Ovary (tissue), 9 donors: ENCODE measurements around the gene RTTN. TPM values are rescaled to one million over a fixed set of nuclear protein-coding genes. Genes with fewer than 3 reads are reported as not detected.

Experiments used
- DNase-seq, 5 donors: peaks; one replicate each; pipeline ENCODE4 v3.0.0-alpha.2; 2019 to 2020
- H3K27ac ChIP-seq, 2 donors: fragments of 200-600 bp; one replicate each; pipeline versions ENCODE4 v1.5.1 to v1.8.0; 2019 to 2022
- H3K27me3 ChIP-seq: fragments of 200-600 bp; one replicate; pipeline ENCODE4 v1.8.0; 2022
- H3K36me3 ChIP-seq: fragments of 200-600 bp; sonication (generic); one replicate; pipeline ENCODE4 v1.5.1; 2019
- H3K4me1 ChIP-seq: one replicate; pipeline ENCODE4 v1.8.1; 2013; ENCODE audit warnings: mild to moderate bottlenecking, moderate library complexity; ENCODE audit not compliant: insufficient read depth
- H3K4me3 ChIP-seq: fragments of 200-600 bp; sonication (generic); one replicate; pipeline ENCODE4 v1.5.1; 2017
- H3K9me3 ChIP-seq, 2 donors: fragments of 200-600 bp in 1 of 2; sonication (generic) in 1 of 2; one replicate each; pipeline versions ENCODE4 v1.5.1 to v1.8.1; 2013 to 2019; ENCODE audit warnings: mild to moderate bottlenecking in 1 of 2, moderate library complexity in 1 of 2
- CTCF ChIP-seq, 3 donors: fragments of 450-650 bp in 2 of 3; fragments of 200-600 bp in 1 of 3; IDR thresholded peaks; one replicate each; pipeline versions ENCODE4 v1.5.1 to v1.8.0; 2016 to 2022; ENCODE audit warnings: antibody characterized with exemption in 3 of 3, mild to moderate bottlenecking in 1 of 3
- EP300 ChIP-seq: sonication (generic); formaldehyde crosslinking; IDR thresholded peaks from one replicate; pipeline ENCODE4 v1.6.1; 2017; ENCODE audit warnings: antibody characterized with exemption
- POLR2A ChIP-seq: fragments of 450-650 bp; IDR thresholded peaks from one replicate; pipeline ENCODE4 v1.6.1; 2017; ENCODE audit warnings: antibody characterized with exemption, mild to moderate bottlenecking, moderate library complexity
- WGBS, 3 donors: extraction: QIAGEN DNeasy Blood & Tissue Kit in 1 of 3; methylation state at CpG; one replicate each; pipeline versions ENCODE4 v1.1.5 to v1.1.7; 2013 to 2017; 5-methylcytosine and 5-hydroxymethylcytosine counted together
- intact Hi-C, 4 donors: fragments of 100-400 bp; cut with DNase I; formaldehyde crosslinking; loops; one replicate each; pipeline versions ENCODE4 v1.11.0 to v1.15.1; 2022 to 2023
- polyA plus RNA-seq, 2 donors: library from polyadenylated mRNA; stranded (reverse); fragments of 200-250 nt in 1 of 2; fragments of 350-450 nt in 1 of 2; fragmentation: Illumina TruSeq in 1 of 2; extraction: RNeasy Lipid Tissue Mini Kit (QIAGEN cat#74804) in 1 of 2; gene quantifications; one replicate each; pipeline ENCODE4 v1.2.3, GENCODE V29; 2013 to 2014
- total RNA-seq, 7 donors: library from RNA; depleted of rRNA in 2 of 7; stranded (reverse); fragments of >200 nt in 2 of 7; fragmentation: NEBNext Ultra II Directional in 3 of 7; extraction: Animal tissue kit (Norgen Biotek cat#: 25700) in 3 of 7; gene quantifications; one replicate each; pipeline versions ENCODE4 v1.1.0 to v1.2.4, GENCODE V29; 2016 to 2023
- donor health status: DM: no; HTN: no; CAD: no; lungs with moderate emphysema.
- donor health status: DM: no; HTN: no; CAD: no.
- donor health status: Bipolar disorder and iron deficiency.
- donor health status: DM: yes; HTN: yes; CAD: no.
- donor health status: DM: no; HTN: no; CAD: no.
- donor health status: DM: yes; HTN: yes; CAD: no.

The RTTN gene
- total and polyA plus RNA-seq, 9 donors = 6.2 to 22.4 (median 14.9) TPM

GRCh38 chr18:70181725-70182124, 23.8 kb downstream of the RTTN start:
- no peak for DNase-seq
- H3K9me3 ChIP-seq = peaks cover 0 to 2% of the 10 kb centered on the region in 2 donors
- no peaks in the 10 kb centered on the region for H3K36me3 ChIP-seq
- TF ChIP-seq EP300 (no peak), CTCF (IDR thresholded peaks at IDR 0.05) (no peak), POLR2A (no peak)
- intact Hi-C loops = no loop called here
- no peak overlapping the region for H3K27ac ChIP-seq
- H3K27me3 ChIP-seq = no peaks in the 10 kb centered on the region
- H3K4me1 ChIP-seq = no peaks in the 10 kb centered on the region
- H3K4me3 ChIP-seq = no peak overlapping the region

GRCh38 chr18:70181015-70181414, 24.5 kb downstream of the RTTN start:
- Histone ChIP-seq H3K27ac (no peak overlapping the region), H3K4me3 (no peak overlapping the region), H3K36me3 (no peaks in the 10 kb centered on the region), H3K4me1 (no peaks in the 10 kb centered on the region), H3K9me3 (no peaks in the 10 kb centered on the region), H3K27me3 (no peaks in the 10 kb centered on the region)
- no peak for DNase-seq
- WGBS, 3 donors = 74 to 80% (median 75%) methylated on average over 1 of the region's 1 CpG
- TF ChIP-seq POLR2A = no peak
- TF ChIP-seq EP300 = no peak
- no peak for TF ChIP-seq CTCF (IDR thresholded peaks at IDR 0.05)
- intact Hi-C loops = no loop called here

GRCh38 chr18:70176537-70176936, 28.9 kb downstream of the RTTN start:
- Histone ChIP-seq H3K4me1 (no peaks in the 10 kb centered on the region), H3K4me3 (no peak overlapping the region), H3K36me3 (no peaks in the 10 kb centered on the region), H3K9me3 (no peaks in the 10 kb centered on the region), H3K27ac (no peak overlapping the region), H3K27me3 (no peaks in the 10 kb centered on the region)
- WGBS, 3 donors = 90 to 93% (median 90%) methylated on average over 2 of the region's 2 CpGs
- TF ChIP-seq EP300 = no peak
- TF ChIP-seq POLR2A = no peak
- no peak for TF ChIP-seq CTCF (IDR thresholded peaks at IDR 0.05)
- no peak for DNase-seq
- intact Hi-C loops = no loop called here

GRCh38 chr18:70175216-70175615, 30.3 kb downstream of the RTTN start:
- H3K27ac ChIP-seq = no peak overlapping the region
- no peaks in the 10 kb centered on the region for H3K36me3 ChIP-seq
- WGBS, 3 donors = 94 to 95% (median 95%) methylated on average over 2 of the region's 2 CpGs
- no peak for DNase-seq
- no peaks in the 10 kb centered on the region for H3K9me3 ChIP-seq
- H3K4me3 ChIP-seq = no peak overlapping the region
- H3K4me1 ChIP-seq = no peaks in the 10 kb centered on the region
- TF ChIP-seq CTCF (IDR thresholded peaks at IDR 0.05) (no peak), POLR2A (no peak), EP300 (no peak)
- intact Hi-C loops = no loop called here
- no peaks in the 10 kb centered on the region for H3K27me3 ChIP-seq

- TF ChIP-seq CTCF (IDR thresholded peaks at IDR 0.05) = no peak
- TF ChIP-seq POLR2A = no peak
- no peak for TF ChIP-seq EP300
- no peak for DNase-seq
- intact Hi-C loops = no loop called here
Observed at GRCh38 chr18:70172225-70172624, 33.3 kb downstream of the RTTN start.

More at GRCh38 chr18:70172225-70172624, 33.3 kb downstream of the RTTN start:
- H3K4me1 ChIP-seq = no peaks in the 10 kb centered on the region
- no peaks in the 10 kb centered on the region for H3K9me3 ChIP-seq
- H3K36me3 ChIP-seq = no peaks in the 10 kb centered on the region
- H3K4me3 ChIP-seq = no peak overlapping the region
- no peak overlapping the region for H3K27ac ChIP-seq
- H3K27me3 ChIP-seq = no peaks in the 10 kb centered on the region
